ENCODE results near the gene OASL.

The OASL gene

GRCh38 chr12:120988234-120988633 is 50.8 kb downstream of the OASL start:
- no peak for DNase-seq

- peak; percentile 42 for DNase-seq
Observed at GRCh38 chr12:120984351-120984898, 54.6 kb downstream of the OASL start.

- no peak for DNase-seq
Observed at GRCh38 chr12:120983759-120984158, 55.3 kb downstream of the OASL start.

- DNase-seq, result no peak
Observed at GRCh38 chr12:120982659-120983058, 56.4 kb downstream of the OASL start.

GRCh38 chr12:120981407-120981941 is 57.6 kb downstream of the OASL start:
- DNase-seq, result no peak

- DNase-seq, result peak; percentile 72
Observed at GRCh38 chr12:120980800-120981368, 58.2 kb downstream of the OASL start.

GRCh38 chr12:120979862-120980696 is 59.0 kb downstream of the OASL start:
- no peak for DNase-seq

GRCh38 chr12:120979220-120979861 is 59.7 kb downstream of the OASL start:
- no peak for DNase-seq

- DNase-seq, result peak; percentile 55
Observed at GRCh38 chr12:120978296-120979219, 60.5 kb downstream of the OASL start, which contains the start of gene HNF1A. HNF1A (plus strand) TSS chr12:120978543; CDS start chr12:120978769, 226 bp downstream.

GRCh38 chr12:120977531-120978295 is 61.3 kb downstream of the OASL start:
- no peak for DNase-seq

GRCh38 chr12:120972870-120973543 is 66.0 kb downstream of the OASL start:
- DNase-seq, result peak; percentile 66

GRCh38 chr12:120971299-120972180 is 67.5 kb downstream of the OASL start:
- peak; percentile 70 for DNase-seq

GRCh38 chr12:120970310-120970709 is 68.7 kb downstream of the OASL start:
- no peak for DNase-seq
